Epidermal melanocyte (primary cell): ENCODE data around the gene AIMP1.
A peak's percentile ranks its signal among the peaks of the same experiment; 100 is the strongest.

ENCODE experiments used
- DNase-seq: peaks from one replicate; pipeline ENCODE4 v3.0.0; 2011; ENCODE audit warnings: low spot score; ENCODE audit not compliant: insufficient read length

The AIMP1 gene

DNA sequence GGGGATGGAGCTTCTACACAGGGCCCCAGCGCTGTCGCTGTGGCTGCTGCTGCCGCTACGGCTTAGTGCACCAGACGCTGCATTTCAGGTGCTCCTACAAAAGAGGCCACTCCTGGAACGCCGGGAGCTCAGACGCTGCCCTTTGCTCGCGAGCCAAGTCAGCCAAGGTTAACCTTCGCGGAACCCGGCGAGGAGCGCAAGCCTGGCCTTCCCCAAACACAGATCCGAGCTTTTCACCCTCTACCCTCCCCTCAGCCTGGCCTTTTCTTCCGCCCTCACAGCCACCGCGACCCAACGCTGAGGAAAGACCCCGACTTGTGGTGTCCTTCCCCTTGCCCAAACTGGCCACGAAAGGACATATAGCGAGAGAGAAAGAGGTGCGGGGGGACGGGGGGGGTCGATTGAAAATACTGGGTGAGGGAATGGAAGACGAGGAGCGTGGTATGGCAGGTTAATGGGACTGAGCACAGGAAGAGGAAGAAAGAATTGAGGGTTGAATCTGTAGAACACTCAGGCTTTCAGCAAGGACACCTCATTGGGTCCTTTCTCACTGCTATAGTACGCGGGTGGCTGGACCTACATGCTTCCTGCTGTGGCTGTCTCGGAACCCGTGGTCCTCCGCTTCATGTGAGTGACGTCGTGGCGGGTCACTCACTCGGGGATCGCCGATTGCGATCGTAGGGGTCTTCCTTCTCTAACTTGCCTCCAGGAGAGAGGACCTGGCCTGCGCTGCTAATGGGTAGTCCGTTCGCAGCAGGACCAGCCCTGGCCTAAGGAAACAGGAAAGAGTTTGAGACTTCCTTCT lies at the start of gene AIMP1, which contains the start of gene TBCK:
Gene AIMP1 (plus strand): TSS at position 583 of the 805 bp plus-strand sequence. CDS start 8,460 bp downstream, outside the sequence.
Gene TBCK (minus strand): TSS at position 242 of the 805 bp plus-strand sequence. CDS start 7,249 bp downstream, outside the sequence.
- peak; percentile 74 for DNase-seq

DNA sequence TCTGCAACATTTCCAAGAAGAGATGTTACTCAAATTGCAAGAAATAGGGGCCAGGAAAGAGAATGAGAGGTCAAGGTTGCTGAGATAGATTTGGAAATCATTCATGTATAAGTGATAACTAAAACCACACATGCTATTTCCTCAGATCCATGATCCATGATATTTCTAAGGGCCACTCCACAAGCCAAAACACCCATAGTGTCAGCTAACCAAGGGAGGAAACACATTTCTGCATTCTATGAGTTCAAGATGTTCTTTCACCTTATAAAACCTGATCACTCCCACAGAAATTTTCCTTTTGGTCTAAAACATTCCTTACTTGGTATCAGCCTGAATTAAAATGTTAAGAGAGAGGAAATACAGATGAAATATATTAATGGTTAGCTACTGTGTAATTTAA lies 47.6 kb upstream of the AIMP1 start:
- DNase-seq: no peak

DNA sequence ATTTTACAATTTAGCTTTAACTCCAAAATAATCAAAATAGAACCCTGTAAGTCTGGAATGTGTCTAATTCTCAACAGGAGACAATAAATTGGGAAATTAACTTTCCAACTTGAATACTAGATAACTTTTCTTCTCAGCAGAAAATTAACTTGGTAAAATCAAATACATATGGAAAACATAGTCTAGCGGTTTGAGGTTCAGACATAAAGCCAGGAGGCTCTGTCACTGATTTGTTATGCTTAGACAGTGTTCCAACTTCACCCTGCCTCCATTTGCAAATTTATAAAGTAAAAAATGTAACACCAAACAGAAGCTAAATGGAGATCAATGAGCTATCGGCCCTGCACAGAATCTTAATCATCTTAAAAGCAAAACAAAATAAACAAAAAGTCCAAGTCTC lies 46.6 kb upstream of the AIMP1 start:
- DNase-seq: no peak

DNA sequence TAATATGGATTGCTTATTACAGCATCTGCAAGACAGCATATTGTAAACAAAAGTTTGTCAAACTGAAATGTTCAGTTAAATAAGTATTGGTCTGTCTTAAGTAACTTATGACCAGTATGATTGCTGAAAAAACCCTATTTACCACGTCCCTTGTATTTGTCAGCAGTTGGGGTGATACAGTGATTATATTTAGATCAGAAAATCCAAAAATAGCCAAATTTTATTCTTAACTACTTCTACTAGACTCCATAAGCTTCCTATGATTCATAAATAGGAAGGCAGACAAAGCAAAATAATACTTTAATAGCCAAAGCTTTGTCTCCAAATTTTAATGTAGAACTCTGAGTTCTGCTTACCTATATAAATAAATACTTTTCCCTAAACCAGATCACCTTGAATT lies 45.6 kb upstream of the AIMP1 start:
- DNase-seq: no peak

DNA sequence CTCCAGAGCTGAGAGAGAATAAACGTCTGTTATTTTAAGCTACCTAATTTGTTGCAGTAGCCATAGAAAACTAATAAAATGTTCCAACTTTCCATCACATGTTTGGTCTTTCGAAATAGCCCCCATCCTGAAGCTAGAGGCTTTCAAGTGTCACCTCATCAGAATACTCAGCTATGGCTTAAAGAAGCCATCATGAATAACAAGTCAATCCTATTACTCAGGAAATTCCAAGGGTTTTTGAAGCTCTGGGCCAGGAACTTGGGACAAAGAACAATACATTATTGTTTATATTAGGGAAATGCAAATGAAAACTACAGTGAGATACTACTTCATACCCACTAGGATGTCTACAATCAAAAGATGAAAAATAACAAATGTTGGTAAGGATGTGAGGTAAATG lies 42.5 kb upstream of the AIMP1 start:
- DNase-seq: no peak

DNA sequence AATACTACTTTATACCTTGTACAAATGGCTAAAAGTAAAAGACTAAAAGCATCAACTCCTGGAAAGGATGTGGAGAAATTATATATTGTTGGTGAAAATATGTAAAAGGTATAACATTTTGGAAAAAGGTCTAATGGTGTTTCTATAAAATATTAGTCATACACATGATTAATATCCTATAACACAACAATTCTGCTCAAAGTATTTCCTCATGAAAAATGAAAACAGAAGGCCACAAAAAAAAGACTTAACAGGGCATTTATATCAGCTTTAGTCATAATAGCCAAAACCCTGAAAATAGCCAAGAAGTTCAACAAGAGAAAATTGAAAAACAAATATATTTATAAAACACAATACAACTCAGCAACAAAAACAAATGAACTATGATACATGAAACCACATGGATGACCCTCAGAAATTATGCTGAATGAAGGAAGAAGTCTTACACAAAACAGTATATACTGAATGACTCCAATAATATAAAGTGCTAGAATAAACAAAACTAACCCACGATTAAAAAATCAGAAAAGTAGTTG lies 39.1 kb upstream of the AIMP1 start:
- no peak for DNase-seq

DNA sequence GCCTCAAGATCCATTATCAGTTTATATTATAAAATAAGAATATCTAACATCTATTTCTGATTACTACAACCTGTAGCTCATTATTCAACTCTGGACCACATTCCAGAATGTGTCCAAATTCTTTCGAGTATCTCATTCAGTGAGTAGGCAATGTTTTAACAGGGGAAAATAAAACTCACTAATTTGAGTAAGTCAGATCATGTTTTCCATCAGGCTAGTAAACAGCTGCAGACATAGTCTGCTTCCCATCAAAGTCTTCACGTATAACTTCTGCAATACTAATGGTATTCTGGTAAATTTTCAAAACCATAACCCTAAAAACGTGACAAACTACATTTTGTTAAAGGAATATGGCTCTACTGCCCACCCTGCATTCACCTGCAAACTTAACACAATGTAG lies 32.1 kb upstream of the AIMP1 start:
- DNase-seq: no peak

DNA sequence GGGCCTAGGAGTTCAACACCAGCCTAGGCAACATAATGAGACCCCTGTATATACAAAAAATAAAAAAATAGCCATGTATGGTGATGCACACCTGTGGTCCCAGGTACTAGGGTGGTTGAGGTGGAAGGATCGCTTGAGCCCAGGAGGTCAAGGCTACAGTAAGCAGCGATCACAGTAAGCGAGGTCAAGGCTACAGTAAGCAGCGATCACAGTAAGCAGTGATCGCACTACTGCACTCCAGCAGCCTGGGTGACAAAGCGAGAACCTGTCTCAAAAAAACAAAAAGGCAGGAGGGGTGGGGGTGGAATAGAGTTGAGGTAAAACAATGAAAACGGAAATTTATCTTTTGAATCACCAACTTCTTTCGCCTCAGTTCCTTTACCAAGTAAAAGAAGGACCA lies 29.7 kb upstream of the AIMP1 start:
- DNase-seq: no peak

DNA sequence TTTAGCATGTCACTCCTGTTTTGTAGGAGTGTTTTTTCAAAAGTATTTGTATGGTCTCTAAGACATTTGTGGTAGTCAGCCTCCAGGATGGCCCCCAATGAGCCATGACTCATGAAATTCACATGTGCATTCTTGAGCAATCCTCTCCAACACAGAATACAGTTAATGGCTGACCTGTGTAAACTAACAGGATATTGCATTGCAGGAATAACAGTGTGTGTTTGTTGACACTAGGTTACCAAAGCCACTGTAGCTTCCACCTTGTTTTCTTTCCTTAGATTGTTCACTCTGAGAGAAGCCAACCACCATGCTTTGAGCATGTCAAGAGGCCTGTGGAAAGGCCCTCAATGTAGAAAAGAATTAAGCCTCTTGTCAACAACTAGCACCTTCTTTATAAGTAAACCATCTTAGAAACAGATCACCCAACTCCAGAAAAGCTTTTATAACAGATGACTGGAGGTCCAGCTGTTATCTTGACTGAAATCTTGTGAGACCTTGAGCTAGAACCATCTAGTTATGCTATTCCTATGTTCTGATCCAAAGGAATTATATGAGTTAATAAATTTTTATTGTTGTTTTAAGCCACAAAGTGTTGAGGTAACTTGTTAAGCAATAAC lies 28.9 kb upstream of the AIMP1 start:
- no peak for DNase-seq

DNA sequence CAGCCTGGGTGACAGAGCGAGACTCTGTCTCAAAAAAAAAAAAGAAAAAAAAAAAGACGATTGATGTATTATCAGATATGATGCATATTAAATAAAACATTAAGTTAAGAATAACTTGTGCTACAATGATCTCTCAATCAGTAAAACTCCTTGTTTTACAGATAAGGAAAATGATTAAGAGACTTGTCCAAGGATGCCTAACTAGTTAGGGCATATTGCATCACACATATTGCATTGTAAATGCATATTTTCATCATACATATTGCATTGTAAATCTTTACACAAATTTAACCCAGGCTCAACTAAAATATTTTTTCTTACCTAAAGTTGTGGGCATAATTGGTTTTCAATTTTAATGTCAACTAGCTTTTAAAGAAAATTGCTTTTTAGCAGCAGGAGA lies 26.6 kb upstream of the AIMP1 start:
- no peak for DNase-seq

DNA sequence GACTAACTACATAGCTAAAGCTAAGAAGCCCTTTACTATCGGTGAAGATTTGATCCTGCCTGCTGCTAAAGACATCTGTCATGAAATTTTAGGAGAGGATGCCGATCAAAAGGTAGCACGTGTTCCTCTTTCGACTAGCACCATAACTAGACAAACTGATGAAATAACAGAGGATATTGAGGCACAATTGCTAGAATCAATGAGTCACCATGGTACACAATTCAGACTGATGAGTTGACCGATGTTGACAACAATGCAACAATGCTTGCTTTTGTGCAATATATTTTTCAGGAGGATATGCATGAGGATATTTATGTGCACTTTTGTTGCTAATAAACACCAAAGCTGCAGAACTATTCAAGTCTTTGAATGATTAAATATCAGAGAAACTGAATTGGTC lies 24.7 kb upstream of the AIMP1 start:
- DNase-seq: no peak

DNA sequence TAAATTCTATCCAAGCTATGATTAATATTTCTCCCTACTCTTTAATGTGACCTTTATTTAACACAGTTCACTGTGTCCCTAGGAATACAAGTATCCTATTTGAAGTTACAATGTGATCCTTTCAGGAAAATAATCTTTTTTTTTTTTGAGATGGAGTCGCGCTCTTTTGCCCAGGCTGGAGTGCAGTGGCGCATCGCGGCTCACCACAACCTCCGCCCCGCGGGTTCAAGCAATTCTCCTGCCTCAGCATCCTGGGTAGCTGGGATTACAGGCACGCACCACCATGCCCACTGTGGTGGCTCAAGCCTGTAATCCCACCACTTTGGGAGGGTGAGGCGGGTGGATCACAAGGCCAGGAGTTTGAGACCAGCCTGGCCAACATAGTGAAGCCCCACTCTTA lies 22.3 kb upstream of the AIMP1 start:
- no peak for DNase-seq

DNA sequence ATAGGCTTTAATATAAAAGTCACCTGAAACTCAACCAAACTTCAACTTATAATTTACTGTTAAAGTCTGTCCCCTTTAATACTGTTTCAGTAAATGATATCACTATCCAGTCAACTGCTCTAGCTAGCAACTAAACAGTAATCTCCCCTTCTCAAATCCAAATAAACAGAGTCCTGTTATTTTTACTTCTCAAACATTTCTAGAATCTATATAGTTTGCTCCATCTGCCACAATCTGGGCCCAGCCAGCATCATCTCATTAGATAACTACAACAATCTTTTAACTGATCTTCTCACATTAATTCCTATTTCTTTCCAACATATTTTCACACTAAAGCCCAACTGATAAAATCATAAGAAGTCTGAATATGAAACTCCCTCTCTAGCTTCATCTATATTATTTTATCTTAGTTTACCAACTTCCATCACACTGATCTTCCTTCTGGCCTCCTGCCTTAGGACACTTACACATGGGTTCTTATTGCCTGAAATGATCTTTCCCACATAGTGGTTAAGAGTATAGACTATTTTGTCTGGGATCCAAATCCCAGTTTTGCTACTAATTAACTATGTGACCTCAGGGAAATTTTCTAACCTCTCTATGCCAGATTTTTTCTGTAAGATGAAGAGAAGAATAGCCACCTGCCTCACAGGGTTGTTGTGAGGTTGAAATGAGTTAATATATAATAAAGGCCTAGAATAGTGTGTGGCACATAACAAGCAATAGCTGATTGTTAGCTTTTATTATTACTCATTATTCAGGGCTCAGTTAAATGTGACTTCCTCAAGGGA lies 18.9 kb upstream of the AIMP1 start:
- no peak for DNase-seq

DNA sequence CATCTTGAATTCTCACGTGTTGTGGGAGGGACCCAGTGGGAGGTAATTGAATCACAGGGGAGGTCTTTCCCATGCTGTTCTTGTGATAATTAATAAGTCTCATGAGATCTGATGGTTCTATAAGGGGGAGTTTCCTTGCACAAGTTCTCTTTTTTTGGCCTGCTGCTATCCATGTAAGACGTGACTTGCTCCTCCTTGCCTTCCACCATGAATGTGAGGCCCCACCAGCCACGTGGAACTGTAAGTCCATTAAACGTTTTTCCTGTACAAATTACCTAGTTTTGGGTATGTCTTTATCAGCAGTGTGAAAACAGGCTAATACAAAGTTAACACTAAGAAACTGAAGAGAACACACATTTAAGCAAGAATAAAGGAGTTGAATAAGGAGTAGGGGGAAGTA lies 16.4 kb upstream of the AIMP1 start:
- no peak for DNase-seq

DNA sequence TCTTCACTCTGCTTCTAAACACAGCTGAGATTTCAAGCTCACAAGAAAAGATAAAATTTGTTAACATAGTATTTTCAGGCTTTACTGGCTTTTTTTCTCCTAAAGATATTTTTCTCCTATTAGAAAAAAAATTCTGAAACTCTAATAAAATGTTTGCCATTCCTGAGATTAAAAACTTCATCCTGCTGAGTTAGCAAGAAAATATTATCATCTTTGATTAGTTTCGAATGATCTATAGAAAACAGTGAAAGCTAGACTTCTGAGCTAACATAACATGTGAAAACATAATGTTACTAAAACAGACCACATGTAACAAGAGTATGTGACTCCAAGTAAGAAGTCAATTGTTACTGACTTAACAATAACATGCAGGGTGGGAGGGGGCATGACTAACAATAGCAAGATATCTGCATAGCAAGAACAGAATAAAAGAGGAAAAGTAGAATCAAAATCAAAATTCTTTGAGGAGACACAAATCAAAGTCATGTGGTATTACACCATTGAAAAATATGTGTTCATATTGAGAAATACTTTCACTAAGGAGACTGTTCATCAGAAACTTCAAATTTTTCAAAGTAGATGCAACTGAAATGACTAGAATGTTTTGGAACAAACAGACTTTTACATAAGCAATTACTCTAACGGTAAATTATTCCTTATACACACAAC lies 14.8 kb upstream of the AIMP1 start:
- DNase-seq: no peak

DNA sequence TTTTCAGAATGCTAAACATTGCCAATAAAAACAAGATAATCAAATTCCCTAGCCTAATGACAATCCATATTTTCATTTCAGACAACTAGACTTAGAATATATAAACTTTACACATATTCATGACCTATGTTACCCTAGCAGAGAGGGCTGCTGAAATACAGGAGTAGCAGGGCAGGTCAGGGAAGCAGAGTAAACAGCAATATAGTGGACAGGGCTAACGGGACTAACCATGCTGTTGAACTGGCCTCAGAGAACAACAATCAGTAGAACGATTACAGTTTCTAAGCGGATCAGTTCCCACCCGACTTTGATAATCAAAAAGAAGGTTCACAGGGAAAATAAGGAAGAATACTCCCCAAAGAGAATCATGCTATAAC lies 14.3 kb upstream of the AIMP1 start:
- DNase-seq: no peak

DNA sequence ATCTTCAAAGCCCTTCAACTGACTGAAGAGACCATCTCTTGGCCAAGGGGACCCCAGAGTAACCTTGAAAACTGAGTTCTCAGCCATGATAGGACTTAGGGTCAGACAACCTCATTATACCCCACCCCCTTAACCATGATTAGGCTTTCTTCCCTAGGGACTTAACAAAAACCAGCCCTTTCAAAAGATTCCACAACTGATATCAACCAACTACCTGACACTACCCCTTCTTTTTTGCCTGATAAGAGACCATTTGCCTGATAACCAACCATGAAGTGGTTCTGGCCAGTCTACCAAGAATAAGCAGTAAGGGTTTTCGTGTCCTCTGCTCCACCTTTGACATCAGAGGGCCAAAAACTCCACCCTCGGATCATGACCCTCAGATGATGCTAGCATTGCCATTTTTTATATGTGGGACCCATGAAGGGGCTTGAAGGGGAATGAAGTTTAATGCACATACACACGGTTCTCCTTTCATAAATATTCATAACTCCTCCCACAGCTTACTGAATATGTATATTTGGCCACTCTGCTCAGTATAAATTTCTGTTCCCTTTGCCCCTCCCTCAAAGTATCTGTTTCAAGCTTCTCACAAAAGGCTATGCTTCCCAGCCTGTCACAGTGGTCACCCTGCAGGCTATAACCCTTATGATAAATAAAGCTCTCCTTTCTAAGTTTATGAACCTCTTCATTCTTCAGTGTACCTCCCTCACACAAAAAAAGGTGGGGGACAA lies 12.6 kb upstream of the AIMP1 start:
- no peak for DNase-seq

DNA sequence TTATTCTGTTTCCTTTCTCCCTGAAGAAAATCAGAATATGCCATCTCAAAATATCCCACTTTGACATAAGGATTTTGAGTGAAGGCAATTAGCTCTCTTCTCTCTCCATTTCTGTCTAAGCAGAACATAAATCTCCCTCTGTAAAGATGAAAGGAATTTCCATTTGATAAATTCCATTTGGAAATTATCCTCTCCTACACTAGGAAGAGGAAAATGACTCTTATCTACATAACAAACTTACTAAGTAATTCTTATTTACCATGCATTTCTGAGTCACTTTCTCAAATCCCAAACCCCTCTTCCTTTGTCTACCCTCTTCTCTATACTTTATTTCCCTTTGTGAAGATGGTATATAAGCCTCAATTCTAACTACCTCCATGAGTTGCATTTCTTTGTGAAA lies 11.7 kb upstream of the AIMP1 start:
- DNase-seq: no peak

DNA sequence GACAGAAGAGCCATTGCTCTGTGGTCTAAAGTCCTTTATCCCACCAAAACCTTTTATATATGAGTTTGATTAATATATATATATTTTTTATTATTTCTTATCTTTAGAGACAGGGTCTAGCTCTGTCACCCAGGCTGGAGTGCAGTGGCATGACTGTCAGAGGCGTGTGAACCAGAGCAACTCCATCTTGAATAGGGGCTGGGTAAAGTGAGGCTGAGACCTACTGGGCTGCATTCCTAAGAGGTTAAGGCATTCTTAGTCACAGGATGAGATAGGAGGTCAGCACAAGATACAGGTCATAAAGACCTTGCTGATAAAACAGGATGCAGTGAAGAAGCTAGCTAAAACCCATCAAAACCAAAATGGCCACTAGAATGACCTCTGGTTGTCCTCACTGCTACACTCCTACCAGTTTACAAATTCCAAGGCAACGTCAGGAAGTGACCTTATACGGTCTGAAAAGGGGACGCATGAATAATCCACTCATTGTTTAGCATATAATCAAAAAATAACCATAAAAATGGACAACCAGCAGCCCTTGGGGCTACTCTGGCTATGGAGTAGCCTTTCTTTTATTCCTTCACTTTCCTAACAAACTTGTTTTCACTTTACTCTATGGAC lies 10.8 kb upstream of the AIMP1 start:
- DNase-seq: no peak

DNA sequence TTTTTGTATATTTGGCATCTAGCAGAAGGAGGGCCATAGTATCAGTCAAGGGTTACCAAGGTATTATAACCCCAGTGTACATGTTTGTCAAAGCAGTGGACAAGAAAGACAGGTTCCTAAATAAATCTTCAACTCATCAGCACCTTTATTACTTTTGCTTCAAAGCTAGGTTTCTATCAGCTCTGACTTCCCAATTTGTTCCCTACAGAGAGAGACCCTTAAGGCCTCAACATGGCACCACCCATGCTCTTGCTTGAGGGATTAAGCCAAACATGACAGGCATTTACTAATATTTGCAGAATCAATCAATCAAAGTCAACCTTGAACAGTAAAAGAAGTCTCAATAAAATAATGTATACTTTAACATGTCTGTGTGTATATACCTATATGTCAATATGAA lies 9.8 kb upstream of the AIMP1 start:
- no peak for DNase-seq
